ENCODE data around the gene ACSS1.

Gene ACSS1

DNA sequence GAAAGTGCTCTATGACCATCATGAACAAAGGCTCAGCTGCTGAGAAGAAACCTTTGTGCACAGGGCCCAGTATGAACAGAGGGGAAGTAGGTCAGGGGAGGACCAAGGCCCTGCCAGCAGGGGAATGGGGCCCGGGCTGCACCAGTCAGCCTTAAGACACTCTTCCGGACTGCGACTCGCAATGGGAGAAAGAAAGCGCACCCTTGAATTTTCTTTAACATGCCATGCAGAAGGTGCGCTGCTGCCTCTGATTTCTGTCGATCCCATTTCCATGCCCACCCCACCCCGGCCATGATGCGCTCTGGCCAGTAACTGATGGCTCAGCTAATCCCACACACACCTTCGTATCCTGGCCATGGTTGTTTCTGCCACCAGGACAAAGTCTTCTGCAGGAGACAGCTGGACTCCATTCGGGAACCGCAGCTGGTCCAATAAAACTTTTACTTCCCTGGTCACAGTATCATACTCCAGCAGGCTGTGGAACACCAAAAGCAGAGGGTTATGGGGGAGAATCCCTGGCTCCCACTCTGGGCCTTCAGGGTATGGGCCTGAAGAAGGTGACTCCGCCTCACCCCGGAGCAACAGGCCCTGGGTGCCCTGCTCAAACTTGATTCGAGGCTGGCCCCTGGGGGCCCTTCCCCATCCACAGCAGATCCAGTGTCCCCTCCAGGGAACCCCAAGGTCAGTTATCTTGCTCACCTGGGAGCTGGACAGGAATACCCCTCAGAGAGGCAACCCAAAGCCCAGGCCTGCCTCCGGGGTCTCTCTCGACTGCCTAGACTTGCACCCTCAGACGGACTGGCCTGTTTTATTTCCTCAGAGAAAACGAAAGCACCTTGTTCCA lies 88.5 kb downstream of the ACSS1 start:
- DNase-seq = no peak

DNA sequence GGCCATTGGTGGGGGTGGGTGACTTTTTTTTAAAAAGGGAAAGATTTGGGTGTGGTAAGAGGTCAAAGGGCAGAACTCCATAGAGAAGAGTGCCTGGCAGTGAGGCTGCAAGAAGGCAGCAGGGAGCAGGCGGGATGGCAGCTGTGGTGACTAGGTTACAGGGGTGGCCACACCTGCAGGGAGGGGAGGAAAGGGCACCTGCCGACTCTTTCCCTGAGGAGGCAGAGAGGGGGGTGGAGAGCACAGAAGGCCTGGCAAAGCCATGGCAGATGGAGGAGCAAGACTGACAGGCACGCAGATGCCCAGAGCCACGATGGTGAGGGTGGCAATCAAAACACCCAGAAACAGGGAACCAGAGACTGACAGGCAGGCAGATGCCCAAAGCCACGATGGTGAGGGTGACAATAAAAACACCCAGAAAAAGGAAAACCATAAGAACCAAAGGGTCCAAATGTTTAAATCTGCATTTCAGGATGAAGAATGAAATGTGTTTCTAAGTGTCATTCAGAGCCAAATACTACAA lies 89.6 kb downstream of the ACSS1 start:
- DNase-seq = no peak

DNA sequence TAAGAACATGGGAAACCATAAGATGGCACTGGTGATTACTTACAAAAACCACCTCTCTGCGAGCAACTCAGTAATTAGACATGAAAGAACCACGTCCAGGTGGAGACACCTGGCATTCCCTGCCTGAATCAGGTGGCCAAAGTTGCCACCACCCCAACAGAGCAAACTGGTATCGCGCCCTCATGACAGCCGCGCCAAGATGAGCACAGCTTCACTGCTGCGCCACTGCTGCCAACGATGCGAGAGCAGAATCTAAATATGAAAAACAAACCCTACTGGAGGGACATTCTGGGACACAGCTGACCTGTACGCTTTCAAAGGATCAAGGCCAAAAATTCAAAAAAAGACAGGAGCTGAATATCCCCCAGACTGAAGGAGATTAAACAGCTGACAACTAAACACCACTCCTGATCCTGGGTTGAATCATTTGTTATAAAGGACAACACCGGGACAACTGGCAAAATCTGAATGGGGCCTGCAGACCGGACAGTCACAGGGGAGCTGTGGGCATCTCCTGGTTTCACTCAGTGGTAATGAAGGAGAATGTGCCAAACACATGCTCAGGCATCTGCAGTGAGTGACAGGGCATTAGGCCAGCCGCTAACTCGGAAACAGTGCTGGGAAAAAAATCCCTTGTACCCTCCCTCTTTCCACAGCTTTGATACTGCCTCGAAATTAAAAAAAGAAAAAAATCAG lies 91.5 kb downstream of the ACSS1 start:
- no peak for DNase-seq

DNA sequence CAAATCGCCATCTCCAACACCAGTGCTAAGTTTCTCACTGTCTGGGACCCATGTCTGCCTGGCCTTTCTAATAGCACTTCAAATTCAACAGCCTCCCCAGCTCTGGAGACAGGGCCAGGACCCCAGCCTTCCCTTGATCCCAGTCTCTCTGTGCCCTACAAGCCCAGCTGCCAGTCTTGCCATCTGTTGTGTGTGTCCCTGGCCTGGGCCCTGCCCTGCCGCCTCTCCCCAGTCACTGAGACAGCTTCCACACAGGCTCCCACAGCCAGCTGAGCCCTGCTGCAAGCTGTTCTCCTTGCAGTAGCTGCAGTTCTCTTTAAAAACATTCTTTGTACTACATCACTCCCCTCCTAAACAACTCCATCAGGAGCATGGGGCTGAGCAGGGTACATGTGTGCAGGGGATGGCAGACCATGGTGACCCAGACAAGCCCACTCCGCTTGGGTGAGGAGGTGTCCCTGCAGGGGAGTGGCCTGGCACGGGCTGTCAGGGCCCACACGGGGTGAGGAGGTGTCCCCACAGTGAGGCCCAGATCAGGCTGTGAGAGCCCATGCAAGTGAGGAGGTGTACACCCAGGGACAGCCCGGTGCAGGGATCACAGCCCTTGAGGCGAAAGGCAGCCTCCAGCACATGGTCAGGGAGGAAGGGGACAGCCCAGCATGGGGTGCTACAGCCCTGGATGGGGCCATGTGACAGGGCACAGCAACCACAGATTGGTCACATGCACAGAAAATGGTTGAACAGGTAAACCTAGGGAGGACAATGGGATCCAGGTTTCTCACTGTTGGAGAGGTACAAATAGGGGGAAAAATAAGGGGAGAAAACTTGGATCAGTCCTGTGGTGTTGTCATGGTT lies 92.6 kb downstream of the ACSS1 start:
- no peak for DNase-seq

DNA sequence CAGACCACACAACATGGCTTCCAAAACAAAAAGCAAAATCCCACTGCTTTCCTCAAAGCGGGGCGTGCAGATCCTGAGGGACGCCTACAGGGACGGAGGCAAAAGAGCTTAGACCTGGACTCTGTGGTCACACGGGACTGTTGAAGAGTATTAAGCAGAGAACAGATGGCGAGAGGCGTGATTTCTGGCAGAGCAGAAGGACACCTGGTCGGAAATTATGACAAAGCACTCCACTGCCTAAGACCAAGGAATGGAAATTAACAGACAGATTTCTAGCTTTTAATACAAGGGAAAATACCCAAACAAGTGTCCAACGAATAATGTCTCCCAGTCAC lies 93.5 kb downstream of the ACSS1 start:
- no peak for DNase-seq

DNA sequence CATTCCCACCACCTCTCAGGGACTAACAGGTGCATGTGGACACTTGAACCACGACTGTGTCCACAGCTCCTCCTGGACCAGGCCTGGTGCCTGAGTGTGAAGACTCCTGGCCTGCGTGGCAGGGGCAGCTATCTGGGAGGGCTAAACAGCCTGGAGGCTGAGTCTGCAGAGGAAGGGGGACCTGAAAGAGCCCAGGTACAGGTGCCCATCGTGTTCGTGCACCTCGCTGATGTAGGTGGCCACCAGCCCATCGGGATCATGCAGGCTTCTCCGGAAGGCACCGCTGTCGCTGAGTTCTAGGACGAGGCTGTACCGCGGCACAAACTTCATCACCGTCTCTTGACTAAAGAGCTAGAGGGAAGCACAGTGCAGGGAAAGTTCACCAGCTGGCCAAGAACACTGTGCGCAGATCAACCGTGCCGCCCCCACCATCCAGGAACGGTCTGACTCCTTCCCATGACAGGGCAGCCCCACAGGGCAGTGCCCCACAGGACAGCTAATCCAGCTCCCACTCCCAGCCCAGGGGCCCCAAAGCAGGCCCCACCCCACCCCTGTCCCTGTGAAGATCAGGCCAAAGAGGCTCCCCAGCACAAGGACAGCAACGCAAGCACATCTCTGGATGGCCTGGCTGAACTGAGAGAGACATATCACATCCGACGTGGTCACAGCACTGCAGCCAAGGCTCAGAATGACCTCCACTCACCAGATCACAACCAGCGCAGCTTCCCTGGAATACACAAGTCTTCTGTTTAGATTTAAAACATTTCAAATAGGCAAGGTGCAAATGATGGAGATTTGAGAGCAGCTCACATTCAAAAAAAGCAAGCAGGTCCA lies 94.0 kb downstream of the ACSS1 start:
- DNase-seq = no peak

DNA sequence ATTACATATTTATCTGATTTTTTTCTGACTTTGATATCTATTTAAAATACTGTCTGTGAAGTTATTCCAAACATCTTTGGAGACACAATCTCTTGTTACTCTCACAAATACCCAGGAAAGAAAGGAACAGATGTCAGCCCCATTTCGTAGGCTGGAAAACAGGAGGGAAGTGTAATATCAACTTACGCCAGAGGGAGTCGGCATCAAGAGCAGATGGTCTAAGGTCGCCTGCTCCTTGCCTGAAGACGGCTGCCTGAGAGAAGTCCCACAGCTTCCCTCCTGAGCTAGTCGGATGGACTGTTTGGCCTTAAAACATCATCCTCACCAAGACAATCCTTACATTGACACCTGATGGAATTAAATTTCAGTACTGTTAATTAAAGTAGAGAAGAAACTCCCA lies 95.4 kb downstream of the ACSS1 start:
- no peak for DNase-seq

DNA sequence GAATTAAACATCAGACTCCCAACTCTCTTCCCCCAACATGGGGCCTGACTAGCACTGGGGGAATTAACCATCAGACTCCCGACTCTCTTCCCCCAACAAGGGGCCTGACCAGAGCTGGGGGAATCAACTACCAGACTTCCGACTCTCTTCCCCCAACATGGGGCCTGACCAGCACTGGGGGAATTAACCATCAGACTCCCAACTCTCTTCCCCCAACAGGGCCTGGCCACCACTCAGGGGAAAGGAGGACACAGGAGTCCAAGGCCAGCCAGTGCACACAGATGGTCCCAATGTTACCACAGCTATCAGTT lies 95.8 kb downstream of the ACSS1 start:
- DNase-seq = no peak

DNA sequence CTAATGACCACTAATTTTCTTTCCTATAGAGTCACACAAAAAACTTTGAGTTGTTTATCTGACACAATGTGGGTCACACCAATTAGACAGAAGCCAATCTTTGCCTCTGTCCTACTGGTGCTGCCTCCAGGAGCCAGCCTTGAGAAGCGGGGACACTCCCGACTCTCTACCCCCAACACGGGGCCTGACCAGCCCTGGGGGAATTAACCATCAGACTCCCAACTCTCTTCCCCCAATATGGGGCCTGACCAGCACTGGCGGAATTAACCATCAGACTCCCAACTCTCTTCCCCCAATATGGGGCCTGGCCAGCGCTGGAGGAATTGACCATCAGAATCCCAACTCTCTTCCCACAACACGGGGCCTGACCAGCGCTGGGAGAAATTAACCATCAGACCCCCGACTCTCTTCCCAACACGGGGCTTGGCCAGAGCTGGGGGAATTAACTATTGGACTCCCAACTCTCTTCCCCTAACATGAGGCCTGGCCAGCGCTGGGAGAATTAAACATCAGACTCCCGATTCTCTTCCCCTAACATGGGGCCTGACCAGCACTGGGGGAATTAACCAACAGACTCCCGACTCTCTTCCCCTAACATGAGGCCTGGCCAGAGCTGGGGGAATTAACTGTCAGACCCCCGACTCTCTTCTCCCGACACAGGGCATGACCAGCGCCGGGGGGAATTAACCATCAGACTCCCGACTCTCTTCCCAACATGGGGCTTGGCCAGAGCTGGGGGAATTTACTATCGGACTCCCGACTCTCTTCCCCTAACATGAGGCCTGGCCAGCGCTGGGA lies 96.4 kb downstream of the ACSS1 start:
- no peak for DNase-seq

DNA sequence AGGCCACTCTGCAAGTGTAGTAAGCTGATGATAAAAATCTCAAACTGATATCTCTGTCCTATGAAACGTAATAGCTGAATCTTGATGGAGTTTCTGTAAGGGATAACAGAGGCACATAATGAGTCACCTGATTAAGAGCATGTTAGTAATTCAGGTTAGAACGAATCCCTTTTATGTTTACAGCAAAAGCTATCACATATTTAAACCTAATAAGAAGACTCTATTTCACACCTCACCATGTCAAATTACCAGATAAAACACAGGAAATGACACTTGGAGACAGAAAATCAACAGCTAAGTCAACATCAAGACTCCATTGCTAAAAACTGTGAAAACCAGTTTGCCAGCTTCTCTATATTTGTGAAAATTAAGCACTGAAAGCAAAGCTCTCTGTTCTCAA lies 97.1 kb downstream of the ACSS1 start:
- no peak for DNase-seq

DNA sequence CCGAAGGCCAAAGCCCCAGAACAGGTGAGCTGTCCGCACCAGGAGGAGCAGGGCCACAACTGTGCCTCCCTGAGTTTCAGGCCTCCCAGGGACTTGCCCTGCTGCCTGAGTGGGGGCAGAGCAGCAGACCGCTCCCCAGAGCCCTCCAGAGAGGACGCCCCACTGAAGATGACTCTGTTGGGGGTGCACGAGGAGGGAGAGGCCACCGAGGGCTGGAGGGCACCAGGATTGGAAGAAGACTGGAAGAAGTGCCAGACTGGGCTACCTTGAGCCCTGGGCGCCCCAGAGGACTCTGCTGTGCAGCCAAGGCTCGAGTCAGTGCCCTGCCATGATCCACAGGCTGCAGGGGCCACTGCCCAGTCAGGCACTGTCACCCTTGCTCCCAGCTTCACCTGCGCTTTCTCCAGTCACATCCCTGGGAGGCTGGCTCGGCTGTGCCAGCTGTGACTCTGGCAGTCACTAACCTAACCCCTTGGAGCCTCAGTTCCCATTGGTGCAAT lies 97.6 kb downstream of the ACSS1 start:
- no peak for DNase-seq

DNA sequence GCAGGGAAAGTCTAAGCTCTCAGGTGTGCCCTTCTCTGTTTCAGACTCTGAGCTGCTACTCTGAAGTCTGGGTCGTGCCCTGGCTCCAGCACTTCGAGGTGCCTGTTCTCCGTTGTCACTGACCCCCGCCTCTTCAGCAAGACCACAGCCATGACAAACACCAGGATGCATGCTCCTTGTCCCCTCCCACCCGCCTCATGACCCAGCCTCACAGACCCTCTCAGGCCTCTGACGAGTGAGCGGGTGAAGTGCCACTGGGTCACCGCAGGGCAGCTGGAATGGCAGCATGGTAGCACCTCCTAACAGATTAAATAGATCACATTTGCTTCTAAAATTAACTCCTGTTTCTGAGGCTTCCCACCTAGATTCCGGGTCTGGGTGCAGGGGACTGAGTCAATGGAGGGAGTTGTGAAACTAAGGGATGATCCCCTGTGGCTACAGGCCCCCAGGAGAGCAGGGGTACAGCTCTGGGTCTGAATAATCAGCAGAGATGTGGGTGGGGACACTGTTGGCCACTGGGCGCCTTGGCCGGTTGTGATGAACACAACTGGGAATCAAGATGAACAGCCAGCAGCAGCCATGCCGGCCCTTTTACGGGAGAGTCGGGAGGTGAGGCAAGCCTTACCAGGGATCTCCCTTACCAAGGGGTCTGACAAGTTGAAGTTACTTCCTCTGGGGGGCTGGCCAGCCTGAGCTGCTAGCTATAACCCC lies 98.2 kb downstream of the ACSS1 start:
- no peak for DNase-seq

DNA sequence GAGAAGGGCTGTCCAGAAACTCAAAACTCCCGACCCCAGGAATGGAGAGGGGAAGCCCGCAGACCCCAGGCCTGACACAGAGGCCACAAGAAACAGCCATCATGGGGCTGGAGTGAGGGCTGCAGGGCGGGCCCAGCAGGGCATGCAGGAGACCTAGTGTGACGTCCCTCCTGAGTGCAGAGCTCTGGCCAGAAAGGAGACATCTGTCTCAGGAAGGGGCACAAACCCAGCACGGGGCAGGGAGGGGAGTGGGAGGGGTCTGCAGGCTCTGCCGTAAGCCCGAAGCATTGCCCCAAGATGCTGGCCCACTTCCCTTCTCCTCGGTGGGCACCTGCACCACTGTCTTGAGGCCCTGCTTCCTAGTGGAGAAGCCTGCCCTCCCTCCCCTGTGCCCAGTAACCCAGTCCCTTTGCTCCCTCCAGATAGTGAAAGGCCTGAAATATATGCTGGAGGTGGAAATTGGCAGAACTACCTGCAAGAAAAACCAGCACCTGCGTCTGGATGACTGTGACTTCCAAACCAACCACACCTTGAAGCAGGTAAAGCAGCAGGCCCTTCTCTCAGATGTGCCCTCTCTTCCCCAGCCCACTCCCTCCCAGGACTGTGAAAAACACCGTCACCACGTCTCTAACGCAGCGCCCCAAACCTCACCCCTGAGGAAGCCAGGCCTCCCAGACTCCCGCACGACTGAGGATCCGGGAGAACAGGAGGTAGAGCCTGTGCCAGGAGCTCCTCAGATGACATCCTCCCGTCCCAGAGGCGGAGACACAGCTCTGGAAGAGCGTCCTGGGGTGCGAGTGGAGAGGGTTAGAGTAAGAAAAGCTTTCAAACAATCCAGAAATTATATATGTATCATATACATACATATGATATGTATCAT lies 99.2 kb downstream of the ACSS1 start:
- DNase-seq = no peak

DNA sequence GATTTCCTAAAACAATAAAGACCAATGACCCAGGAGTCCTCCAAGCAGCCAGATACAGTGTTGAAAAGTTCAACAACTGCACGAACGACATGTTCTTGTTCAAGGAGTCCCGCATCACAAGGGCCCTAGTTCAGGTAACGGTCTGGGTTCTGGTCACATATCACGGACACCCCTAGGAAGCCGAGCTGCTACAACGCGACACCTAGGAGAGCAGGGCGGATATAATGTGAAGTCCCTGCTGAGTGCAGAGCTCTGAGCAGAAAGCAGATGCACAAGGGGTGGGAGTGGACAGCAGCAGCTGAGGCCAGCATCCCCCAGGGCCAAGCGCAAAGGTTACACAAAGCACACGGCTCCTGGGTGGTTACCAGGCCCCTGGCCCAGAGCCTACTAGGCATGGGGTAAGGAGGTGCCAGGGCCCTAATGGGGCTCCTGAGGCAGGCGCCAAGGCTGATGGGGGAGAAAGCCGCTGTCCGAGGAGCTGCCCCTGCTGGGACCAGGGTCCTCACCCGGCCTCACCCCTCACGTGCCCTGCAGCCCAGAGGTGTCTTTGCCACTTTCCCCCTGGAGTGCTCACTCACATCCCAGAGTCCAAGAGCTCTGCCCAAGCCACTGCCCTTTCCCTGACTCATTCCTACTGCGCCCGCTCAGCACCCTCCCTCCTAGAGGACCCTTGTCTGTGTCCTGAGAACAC lies 100.5 kb downstream of the ACSS1 start:
- no peak for DNase-seq
